Mucosa of stomach (tissue), 1 donor: ENCODE results near the gene MGST3.
"Not testable (repeated sequence)": the region's sequence is repeated elsewhere in the genome, so short reads cannot be mapped to it uniquely, and the experiment has no call there.

Source experiments
- H3K27me3 ChIP-seq: one replicate; pipeline ENCODE4 v1.7.0; 2013; ENCODE audit warnings: mild to moderate bottlenecking, low read length; ENCODE audit not compliant: control insufficient read depth, insufficient read depth
- H3K36me3 ChIP-seq: one replicate; pipeline ENCODE4 v1.7.0; 2013; ENCODE audit warnings: low read length; ENCODE audit not compliant: control insufficient read depth, insufficient read depth
- H3K4me1 ChIP-seq: one replicate; pipeline ENCODE4 v1.7.0; 2013; ENCODE audit warnings: mild to moderate bottlenecking, low read length; ENCODE audit not compliant: control insufficient read depth, insufficient read depth
- H3K4me3 ChIP-seq: one replicate; pipeline ENCODE4 v1.7.0; 2013; ENCODE audit warnings: low read length
- H3K9ac ChIP-seq: one replicate; pipeline ENCODE4 v1.7.0; 2013; ENCODE audit warnings: mild to moderate bottlenecking, low read length, moderate library complexity
- H3K9me3 ChIP-seq: one replicate; pipeline ENCODE4 v1.7.0; 2013; ENCODE audit warnings: mild to moderate bottlenecking, low read length, moderate library complexity; ENCODE audit not compliant: control insufficient read depth
- donor health status: Pancreatic carcinoma.

MGST3 gene

GRCh38 chr1:165668184-165668583, 37.1 kb downstream of the MGST3 start:
- Histone ChIP-seq H3K4me3 (no peak overlapping the region), H3K36me3 (peaks cover 3% of the 10 kb centered on the region), H3K4me1 (no peaks in the 10 kb centered on the region), H3K9ac (no peak overlapping the region), H3K9me3 (no peaks in the 10 kb centered on the region), H3K27me3 (no peaks in the 10 kb centered on the region)

DNA sequence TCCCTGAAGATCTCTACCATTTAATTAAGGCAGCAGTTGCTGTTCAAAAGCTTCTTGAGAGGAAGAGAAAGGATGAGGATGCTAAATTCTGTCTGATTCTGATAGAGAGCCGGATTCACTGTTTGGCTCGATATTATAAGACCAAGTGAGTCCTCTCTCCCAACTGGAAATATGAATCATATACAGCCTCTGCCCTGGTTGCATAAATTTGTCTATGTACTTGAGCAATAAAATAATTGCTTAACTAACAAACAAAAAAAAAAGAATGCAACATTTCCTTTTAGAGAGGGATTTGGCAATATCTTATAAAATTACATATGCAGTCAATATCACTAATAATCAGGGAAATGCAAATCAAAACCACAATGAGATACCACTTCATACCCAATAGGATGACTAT, 40.5 kb downstream of the MGST3 start:
- no peak overlapping the region for H3K9ac ChIP-seq
- no peaks in the 10 kb centered on the region for H3K9me3 ChIP-seq
- peaks cover 3% of the 10 kb centered on the region for H3K36me3 ChIP-seq

GRCh38 chr1:165674599-165674998, 43.6 kb downstream of the MGST3 start:
- peaks cover 3% of the 10 kb centered on the region for H3K36me3 ChIP-seq
- no peak overlapping the region for H3K9ac ChIP-seq
- no peaks in the 10 kb centered on the region for H3K27me3 ChIP-seq
- H3K4me3 ChIP-seq = no peak overlapping the region
- no peaks in the 10 kb centered on the region for H3K4me1 ChIP-seq
- H3K9me3 ChIP-seq = no peaks in the 10 kb centered on the region

More for the DNA sequence above, 40.5 kb downstream of the MGST3 start:
- no peaks in the 10 kb centered on the region for H3K27me3 ChIP-seq
- H3K4me3 ChIP-seq = no peak overlapping the region
- no peaks in the 10 kb centered on the region for H3K4me1 ChIP-seq

DNA sequence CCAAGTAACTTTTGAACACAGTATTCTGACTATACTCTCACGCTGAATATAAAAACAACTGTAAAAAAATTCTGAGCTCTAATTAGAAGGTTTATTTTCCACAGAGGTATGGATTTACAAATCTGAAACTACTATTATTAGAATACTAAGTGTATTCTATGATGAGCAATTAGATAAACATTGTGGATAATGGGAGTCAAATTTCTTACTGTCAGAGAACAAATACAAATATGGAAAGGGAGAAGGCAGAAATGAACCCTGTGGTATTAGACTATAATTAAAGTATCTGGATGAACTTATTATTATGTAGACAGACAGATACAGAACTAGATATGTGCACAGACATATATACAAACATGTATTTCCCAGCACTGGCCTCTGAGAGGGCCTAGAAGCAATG, 44.8 kb downstream of the MGST3 start:
- Histone ChIP-seq H3K4me1 (no peaks in the 10 kb centered on the region), H3K9me3 (no peaks in the 10 kb centered on the region), H3K27me3 (no peaks in the 10 kb centered on the region), H3K9ac (no peak overlapping the region), H3K36me3 (peaks cover 3% of the 10 kb centered on the region), H3K4me3 (no peak overlapping the region)

DNA sequence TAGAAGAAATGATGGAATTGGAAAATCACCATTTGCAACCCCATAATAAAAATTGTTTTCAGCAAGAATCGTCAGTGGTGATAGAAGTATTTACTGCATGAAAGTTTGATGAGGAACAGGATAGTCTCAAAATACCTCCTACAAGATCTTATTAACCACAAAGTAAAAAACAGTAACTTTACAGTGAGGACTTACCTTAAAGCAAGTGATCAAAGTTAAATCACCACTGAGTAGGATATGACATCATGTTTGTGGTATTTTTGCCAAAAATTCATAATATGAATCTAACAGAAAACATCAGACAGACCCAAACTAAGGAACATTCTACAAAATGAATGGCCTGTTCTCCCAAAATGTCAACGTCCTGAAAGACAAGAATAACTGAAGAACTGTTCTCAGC, 47.5 kb downstream of the MGST3 start:
- H3K36me3 ChIP-seq = peaks cover 4% of the 10 kb centered on the region

GRCh38 chr1:165679282-165680036, 48.4 kb downstream of the MGST3 start:
- H3K9me3 ChIP-seq = no peaks in the 10 kb centered on the region
- H3K4me3 ChIP-seq = no peak overlapping the region
- H3K4me1 ChIP-seq = no peaks in the 10 kb centered on the region
- H3K36me3 ChIP-seq = peaks cover 4% of the 10 kb centered on the region
- no peak overlapping the region for H3K9ac ChIP-seq
- H3K27me3 ChIP-seq = no peaks in the 10 kb centered on the region

More for the DNA sequence above, 47.5 kb downstream of the MGST3 start:
- Histone ChIP-seq H3K27me3 (no peaks in the 10 kb centered on the region), H3K9ac (no peak overlapping the region), H3K9me3 (no peaks in the 10 kb centered on the region), H3K4me3 (no peak overlapping the region), H3K4me1 (no peaks in the 10 kb centered on the region)

DNA sequence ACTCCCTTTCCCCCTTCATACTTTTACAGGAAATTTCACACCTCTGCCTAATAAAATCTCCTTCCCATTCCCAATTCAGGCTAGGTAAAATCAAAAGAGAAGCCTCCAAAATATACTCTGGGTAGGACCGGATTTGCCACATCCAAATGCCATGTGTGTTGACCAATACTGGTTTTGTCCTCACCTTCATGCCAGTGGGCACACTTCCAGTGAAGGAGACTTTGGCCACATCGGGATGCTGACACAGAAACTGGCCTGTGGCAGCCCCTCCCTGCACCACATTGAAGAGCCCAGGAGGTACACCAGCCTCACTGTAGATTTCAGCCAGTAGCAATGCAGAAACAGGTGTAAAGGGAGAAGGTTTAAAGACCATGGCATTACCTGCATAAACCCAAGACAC, 49.3 kb downstream of the MGST3 start:
- Histone ChIP-seq H3K36me3 (peaks cover 4% of the 10 kb centered on the region), H3K4me1 (no peaks in the 10 kb centered on the region), H3K9me3 (no peaks in the 10 kb centered on the region), H3K4me3 (no peak overlapping the region), H3K27me3 (no peaks in the 10 kb centered on the region), H3K9ac (no peak overlapping the region)

GRCh38 chr1:165680773-165681172, 49.7 kb downstream of the MGST3 start:
- H3K4me3 ChIP-seq, H3K36me3 ChIP-seq, H3K9ac ChIP-seq, H3K4me1 ChIP-seq, H3K27me3 ChIP-seq, H3K9me3 ChIP-seq: not testable (repeated sequence)

DNA sequence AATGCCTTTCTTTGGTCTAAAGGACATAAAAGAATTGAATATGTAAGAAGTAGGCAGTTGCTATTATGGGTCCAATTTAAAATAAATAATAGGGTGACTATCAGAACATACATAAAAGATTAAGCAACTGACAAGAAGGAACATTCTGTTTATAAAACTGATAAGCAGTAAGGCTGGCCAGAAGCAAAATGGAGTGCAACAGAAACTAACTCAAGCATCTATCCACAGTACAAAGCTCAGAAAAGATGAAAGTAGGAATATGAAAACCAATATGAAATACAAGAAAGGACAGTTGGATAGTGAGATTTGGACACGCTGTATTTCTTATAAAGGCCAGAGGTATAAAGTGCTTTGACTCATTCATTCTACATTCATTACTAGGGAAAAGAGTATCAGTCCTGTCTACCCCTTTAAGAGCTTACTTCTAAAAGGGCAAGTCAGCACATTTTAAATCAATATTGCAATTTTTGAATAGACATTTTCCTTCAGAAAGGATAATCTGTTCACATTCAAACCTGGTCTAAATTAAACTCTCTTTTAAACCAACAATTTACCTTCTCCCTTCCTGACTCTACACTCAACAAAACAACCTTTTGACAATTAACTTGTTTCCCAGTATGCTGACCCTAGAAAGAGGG, 52.9 kb downstream of the MGST3 start:
- no peaks in the 10 kb centered on the region for H3K4me1 ChIP-seq
- H3K27me3 ChIP-seq = no peaks in the 10 kb centered on the region
- H3K4me3 ChIP-seq = no peak overlapping the region
- H3K9ac ChIP-seq = no peak overlapping the region
- H3K36me3 ChIP-seq = peaks cover 4% of the 10 kb centered on the region
- H3K9me3 ChIP-seq = no peaks in the 10 kb centered on the region

GRCh38 chr1:165686121-165686970, 55.3 kb downstream of the MGST3 start:
- peaks cover 4% of the 10 kb centered on the region for H3K36me3 ChIP-seq
- no peak overlapping the region for H3K9ac ChIP-seq
- no peaks in the 10 kb centered on the region for H3K4me1 ChIP-seq
- no peaks in the 10 kb centered on the region for H3K27me3 ChIP-seq
- no peaks in the 10 kb centered on the region for H3K9me3 ChIP-seq
- no peak overlapping the region for H3K4me3 ChIP-seq

DNA sequence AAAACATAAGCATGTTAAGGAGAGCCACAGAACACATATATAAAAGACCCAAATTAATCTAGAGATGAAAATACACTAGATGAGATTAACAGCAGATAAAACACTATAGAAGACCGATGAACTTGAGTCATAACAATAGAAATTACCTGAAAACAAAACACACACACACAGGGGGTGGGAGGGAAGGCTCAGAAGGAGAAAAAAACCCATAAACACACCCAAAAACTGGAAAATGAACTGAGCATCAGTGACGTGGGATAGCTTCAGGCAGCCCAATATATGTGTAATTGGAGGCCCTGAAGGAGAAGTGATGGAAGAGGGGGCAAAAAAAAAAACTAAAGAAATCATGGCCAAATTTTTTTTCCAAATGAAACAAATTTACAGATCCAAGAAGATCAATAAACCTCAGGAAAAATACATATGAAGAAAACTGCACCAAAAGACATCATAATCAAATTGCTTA, 56.0 kb downstream of the MGST3 start:
- Histone ChIP-seq H3K4me1 (no peaks in the 10 kb centered on the region), H3K9me3 (no peaks in the 10 kb centered on the region), H3K27me3 (no peaks in the 10 kb centered on the region), H3K9ac (no peak overlapping the region), H3K36me3 (peaks cover 3% of the 10 kb centered on the region), H3K4me3 (no peak overlapping the region)

- no peaks in the 10 kb centered on the region for H3K27me3 ChIP-seq
- H3K9me3 ChIP-seq = no peaks in the 10 kb centered on the region
- no peaks in the 10 kb centered on the region for H3K4me1 ChIP-seq
- H3K9ac ChIP-seq = no peak overlapping the region
- no peak overlapping the region for H3K4me3 ChIP-seq
- no peaks in the 10 kb centered on the region for H3K36me3 ChIP-seq
Observed at GRCh38 chr1:165688046-165688445, 57.0 kb downstream of the MGST3 start.
